Natural killer cell (primary cell): ENCODE results near the gene DUSP23. TPM values are rescaled to one million over a fixed set of nuclear protein-coding genes. Genes with fewer than 3 reads are reported as not detected.

ENCODE experiments used
- ATAC-seq, 3 donors: fragments of 150-1000 bp in 2 of 3; fragments of 200-7000 bp in 1 of 3; cut with Tn5 transposase; 1 replicate in 1 of 3; 2 replicates in 2 of 3; pipeline ENCODE4 v1.10.0; 2021; ENCODE audit warnings: mild to moderate bottlenecking in 2 of 3, moderate library complexity in 2 of 3
- DNase-seq, 2 donors: peaks; one replicate each; pipeline versions ENCODE4 v3.0.0 to v3.0.0-alpha.2; 2013 to 2021; ENCODE audit warnings: mixed read lengths in 1 of 2
- H3K27ac ChIP-seq: one replicate; pipeline ENCODE4 v1.5.1; 2013; ENCODE audit warnings: mild to moderate bottlenecking, low read length
- H3K27me3 ChIP-seq: one replicate; pipeline ENCODE4 v1.6.1; 2013; ENCODE audit warnings: low read length; ENCODE audit not compliant: control insufficient read depth, insufficient read depth
- H3K36me3 ChIP-seq: one replicate; pipeline ENCODE4 v1.6.1; 2013; ENCODE audit warnings: low read length; ENCODE audit not compliant: control insufficient read depth, insufficient read depth
- H3K4me1 ChIP-seq: one replicate; pipeline ENCODE4 v1.6.1; 2013; ENCODE audit warnings: low read length; ENCODE audit not compliant: control insufficient read depth, insufficient read depth
- H3K4me3 ChIP-seq: one replicate; pipeline ENCODE4 v1.5.1; 2013; ENCODE audit warnings: low read length
- H3K9me3 ChIP-seq: one replicate; pipeline ENCODE4 v1.6.1; 2013; ENCODE audit warnings: low read length; ENCODE audit not compliant: control insufficient read depth, insufficient read depth
- H3K27ac Mint-ChIP-seq, 2 donors: one replicate each; pipeline ENCODE4 v1.8.0; 2022; ENCODE audit warnings: mild to moderate bottlenecking in 2 of 2, mixed read lengths in 2 of 2, moderate library complexity in 1 of 2
- H3K27me3 Mint-ChIP-seq, 2 donors: one replicate each; pipeline ENCODE4 v1.8.0; 2022; ENCODE audit warnings: low read depth in 2 of 2, mixed read lengths in 2 of 2
- H3K36me3 Mint-ChIP-seq: one replicate; pipeline ENCODE4 v1.8.0; 2022; ENCODE audit warnings: mixed read lengths
- H3K4me1 Mint-ChIP-seq, 2 donors: one replicate each; pipeline ENCODE4 v1.8.0; 2022; ENCODE audit warnings: mixed read lengths in 2 of 2
- H3K4me3 Mint-ChIP-seq: one replicate; pipeline ENCODE4 v1.8.0; 2022; ENCODE audit warnings: mild to moderate bottlenecking, moderate library complexity, mixed read lengths
- H3K9me3 Mint-ChIP-seq, 2 donors: one replicate each; pipeline ENCODE4 v1.8.0; 2022; ENCODE audit warnings: mixed read lengths in 2 of 2
- WGBS: methylation state at CpG from one replicate; pipeline ENCODE4 v1.1.7; 2013; ENCODE audit warnings: missing lambda C conversion rate; ENCODE audit not compliant: insufficient coverage; 5-methylcytosine and 5-hydroxymethylcytosine counted together
- intact Hi-C: fragments of 100-400 bp; cut with micrococcal nuclease; formaldehyde crosslinking; loops from one replicate; pipeline ENCODE4 v1.14.2; 2022
- total RNA-seq, 4 donors: library from RNA; stranded (reverse); fragments of 120-200 nt in 1 of 4; gene quantifications; one replicate each; pipeline versions ENCODE4 v1.2.3 to v1.2.4, GENCODE V29; 2013 to 2022
- TF ChIP-seq, protein P1 (sequence below): fragments of 200-600 bp; IDR thresholded peaks from one replicate; pipeline ENCODE4 v1.8.0; 2022; ENCODE audit warnings: antibody characterized with exemption

The DUSP23 gene
- total RNA-seq, 3 donors from 2014 or later (not counting 1 experiment from before 2014, with no cell fraction given) = 18.6 to 22.1 (median 21.1) TPM

DNA sequence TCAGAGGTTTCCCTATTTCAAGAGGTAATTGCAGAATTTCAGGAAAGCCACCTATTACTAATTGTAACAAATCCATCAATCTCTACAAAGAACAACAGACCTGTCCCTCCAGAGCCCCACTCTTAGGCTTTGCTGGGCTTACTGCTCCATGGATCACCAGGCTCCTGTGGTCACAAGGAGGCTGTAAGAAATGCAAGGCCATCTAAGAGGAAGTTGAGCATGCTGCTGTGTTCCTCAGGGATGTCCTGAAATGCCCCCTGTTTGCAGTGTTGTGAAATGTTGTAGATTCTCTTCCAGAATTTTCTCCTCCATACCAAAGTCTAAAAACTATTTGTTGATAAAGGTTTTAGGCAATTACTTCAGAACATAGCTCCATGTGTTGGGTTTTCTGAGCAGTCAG, 24.4 kb upstream of the DUSP23 start:
- Mint-ChIP-seq H3K4me1 (no peaks in the 10 kb centered on the region), H3K36me3 (no peaks in the 10 kb centered on the region), H3K4me3 (no peak overlapping the region), H3K9me3 (no peaks in the 10 kb centered on the region), H3K27me3 (peaks cover 7 to 22% of the 10 kb centered on the region in 2 donors), H3K27ac (no peak overlapping the region)
- Histone ChIP-seq H3K9me3 (no peaks in the 10 kb centered on the region), H3K4me1 (no peaks in the 10 kb centered on the region), H3K4me3 (no peak overlapping the region), H3K36me3 (no peaks in the 10 kb centered on the region), H3K27ac (no peak overlapping the region), H3K27me3 (no peaks in the 10 kb centered on the region)
- no peak for DNase-seq
- TF ChIP-seq, protein P1, sequence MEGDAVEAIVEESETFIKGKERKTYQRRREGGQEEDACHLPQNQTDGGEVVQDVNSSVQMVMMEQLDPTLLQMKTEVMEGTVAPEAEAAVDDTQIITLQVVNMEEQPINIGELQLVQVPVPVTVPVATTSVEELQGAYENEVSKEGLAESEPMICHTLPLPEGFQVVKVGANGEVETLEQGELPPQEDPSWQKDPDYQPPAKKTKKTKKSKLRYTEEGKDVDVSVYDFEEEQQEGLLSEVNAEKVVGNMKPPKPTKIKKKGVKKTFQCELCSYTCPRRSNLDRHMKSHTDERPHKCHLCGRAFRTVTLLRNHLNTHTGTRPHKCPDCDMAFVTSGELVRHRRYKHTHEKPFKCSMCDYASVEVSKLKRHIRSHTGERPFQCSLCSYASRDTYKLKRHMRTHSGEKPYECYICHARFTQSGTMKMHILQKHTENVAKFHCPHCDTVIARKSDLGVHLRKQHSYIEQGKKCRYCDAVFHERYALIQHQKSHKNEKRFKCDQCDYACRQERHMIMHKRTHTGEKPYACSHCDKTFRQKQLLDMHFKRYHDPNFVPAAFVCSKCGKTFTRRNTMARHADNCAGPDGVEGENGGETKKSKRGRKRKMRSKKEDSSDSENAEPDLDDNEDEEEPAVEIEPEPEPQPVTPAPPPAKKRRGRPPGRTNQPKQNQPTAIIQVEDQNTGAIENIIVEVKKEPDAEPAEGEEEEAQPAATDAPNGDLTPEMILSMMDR = no peak
- intact Hi-C loops = no loop called here
- ATAC-seq = no peak

DNA sequence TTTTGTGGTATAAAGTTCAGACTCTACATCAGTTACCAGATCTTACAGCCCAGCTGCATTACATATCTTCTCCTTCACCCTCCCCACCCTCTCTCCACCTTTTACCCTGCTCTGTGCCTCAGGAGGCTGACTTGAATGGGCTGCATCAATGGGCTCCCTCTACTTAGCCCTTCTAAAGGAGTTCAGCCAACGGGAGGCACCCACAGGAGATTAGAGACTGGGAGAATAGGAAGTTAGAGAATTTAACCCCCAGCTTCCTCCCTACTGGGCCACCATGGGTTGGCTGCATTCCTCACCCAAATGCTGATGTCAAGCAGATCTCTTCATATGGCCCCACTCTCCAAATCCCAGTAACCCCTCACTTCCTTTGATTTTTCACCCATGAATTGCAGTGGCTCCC, 17.1 kb upstream of the DUSP23 start:
- Histone ChIP-seq H3K36me3 (no peaks in the 10 kb centered on the region), H3K9me3 (no peaks in the 10 kb centered on the region), H3K27ac (no peak overlapping the region), H3K4me1 (no peaks in the 10 kb centered on the region), H3K27me3 (no peaks in the 10 kb centered on the region), H3K4me3 (no peak overlapping the region)
- no peak overlapping the region for H3K27ac Mint-ChIP-seq
- no peak overlapping the region for H3K4me3 Mint-ChIP-seq
- TF ChIP-seq, protein P1 = no peak
- no CpG with 5 or more reads among the region's 1 CpG for WGBS
- no peak for ATAC-seq
- no peaks in the 10 kb centered on the region for H3K9me3 Mint-ChIP-seq
- intact Hi-C loops = no loop called here
- no peak for DNase-seq
- no peaks in the 10 kb centered on the region for H3K36me3 Mint-ChIP-seq
- H3K27me3 Mint-ChIP-seq = peaks cover 11 to 28% of the 10 kb centered on the region in 2 donors
- no peaks in the 10 kb centered on the region for H3K4me1 Mint-ChIP-seq

DNA sequence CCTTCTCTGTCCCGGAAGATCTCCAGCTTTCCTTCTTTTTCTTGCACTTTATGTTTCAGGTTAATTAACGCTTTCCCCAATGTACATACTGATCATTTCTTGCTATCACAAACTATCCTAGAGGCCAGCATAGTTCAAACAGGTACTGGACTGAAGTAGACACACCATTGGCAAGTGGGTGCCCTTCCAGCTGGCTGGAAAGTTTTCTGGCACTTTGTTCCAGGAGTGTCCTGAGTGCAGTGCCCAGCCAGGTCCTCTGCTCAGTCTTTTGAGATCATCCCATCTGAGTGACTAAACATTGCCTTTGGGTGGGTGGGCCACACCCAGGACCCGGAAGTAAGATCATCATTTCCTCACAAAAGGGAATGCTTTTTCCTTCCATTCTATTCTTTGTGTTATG, 15.0 kb upstream of the DUSP23 start:
- Mint-ChIP-seq H3K27ac (no peak overlapping the region), H3K36me3 (no peaks in the 10 kb centered on the region), H3K4me1 (no peaks in the 10 kb centered on the region), H3K9me3 (no peaks in the 10 kb centered on the region), H3K4me3 (no peak overlapping the region), H3K27me3 (peaks cover 11 to 31% of the 10 kb centered on the region in 2 donors)
- intact Hi-C loops = no loop called here
- no peaks in the 10 kb centered on the region for H3K4me1 ChIP-seq
- 88% methylated on average over 3 of the region's 3 CpGs for WGBS
- TF ChIP-seq, protein P1 = no peak
- no peak overlapping the region for H3K4me3 ChIP-seq
- no peaks in the 10 kb centered on the region for H3K9me3 ChIP-seq
- ATAC-seq (no peak), DNase-seq (no peak)
- H3K27ac ChIP-seq = no peak overlapping the region
- no peaks in the 10 kb centered on the region for H3K36me3 ChIP-seq
- no peaks in the 10 kb centered on the region for H3K27me3 ChIP-seq

DNA sequence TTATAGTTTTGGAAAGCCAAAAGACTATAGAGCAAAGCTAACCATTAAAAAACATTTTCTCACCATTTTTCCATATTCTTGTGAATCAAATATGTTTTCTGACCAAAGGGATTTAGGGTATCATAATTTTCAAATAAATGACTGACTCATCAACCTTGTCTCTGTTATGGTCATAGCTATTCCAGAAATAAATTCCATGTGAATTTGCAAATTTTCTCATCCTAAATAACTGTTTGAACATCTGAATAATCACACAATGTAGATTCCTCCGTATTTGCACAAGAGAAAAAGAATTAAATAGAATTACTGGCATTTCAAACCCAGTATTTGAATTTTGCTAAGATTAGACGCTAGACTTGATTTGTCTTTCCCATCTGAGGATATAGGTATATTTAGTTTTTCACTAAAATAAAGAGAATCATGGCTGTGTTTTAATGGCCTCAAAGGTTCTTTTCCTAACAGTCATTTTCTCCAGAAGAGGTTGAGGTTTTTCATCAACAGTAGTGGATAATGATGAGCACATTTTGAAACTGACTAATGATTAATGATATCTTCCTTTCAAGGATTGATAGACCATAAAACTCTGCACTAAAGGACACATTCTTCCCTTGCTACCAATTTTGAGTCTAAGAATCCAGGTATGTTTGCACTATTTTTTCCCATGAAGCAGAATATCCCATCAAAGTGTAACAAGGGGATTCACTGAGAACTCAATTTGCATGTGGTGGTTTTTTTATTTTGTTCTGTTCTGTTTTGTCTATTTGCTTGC, 9.5 kb upstream of the DUSP23 start:
- no peaks in the 10 kb centered on the region for H3K9me3 ChIP-seq
- no peak overlapping the region for H3K27ac ChIP-seq
- DNase-seq (no peak), ATAC-seq (no peak)
- no peaks in the 10 kb centered on the region for H3K9me3 Mint-ChIP-seq
- no peak overlapping the region for H3K4me3 Mint-ChIP-seq
- TF ChIP-seq, protein P1 = no peak
- no peak overlapping the region for H3K4me3 ChIP-seq
- H3K27me3 ChIP-seq = peaks cover 2% of the 10 kb centered on the region
- H3K4me1 Mint-ChIP-seq = no peaks in the 10 kb centered on the region
- peaks cover 19 to 28% of the 10 kb centered on the region in 2 donors for H3K27me3 Mint-ChIP-seq
- H3K36me3 ChIP-seq = no peaks in the 10 kb centered on the region
- no peak overlapping the region for H3K27ac Mint-ChIP-seq
- no peaks in the 10 kb centered on the region for H3K4me1 ChIP-seq
- no peaks in the 10 kb centered on the region for H3K36me3 Mint-ChIP-seq
- 100% methylated on average over 1 of the region's 2 CpGs for WGBS
- intact Hi-C loops = no loop called here
